AG04449 (cell line): ENCODE data around the gene STXBP3.

Experiments used
- CTCF ChIA-PET: fragments of 350-600 bp; formaldehyde crosslinking; extraction: SDS; loops from one replicate; lab custom pipeline; 2021; ENCODE audit warnings: antibody characterized with exemption; lab: Yijun Ruan, JAX
- POLR2A ChIA-PET: fragments of 400-600, 350-600 bp; formaldehyde crosslinking; extraction: SDS; loops from one replicate; lab custom pipeline; 2020; ENCODE audit warnings: antibody characterized with exemption, inconsistent platforms; lab: Yijun Ruan, JAX
- DNase-seq: peaks from one replicate; pipeline ENCODE4 v3.0.0-alpha.2; 2010; ENCODE audit warnings: low read depth, low spot score
- H3K4me3 ChIP-seq: 2 replicates; pipeline ENCODE4 v1.5.1; 2011; ENCODE audit warnings: low read depth, mild to moderate bottlenecking, control low read depth, low read length
- TF ChIP-seq, protein P1 (sequence below): IDR thresholded peaks from one replicate; pipeline ENCODE4 v1.5.1; 2011; ENCODE audit warnings: mild to moderate bottlenecking, moderate library complexity, low read length, control low read depth, inconsistent platforms; ENCODE audit not compliant: insufficient read depth; ENCODE audit errors: missing control alignments

STXBP3 gene

DNA sequence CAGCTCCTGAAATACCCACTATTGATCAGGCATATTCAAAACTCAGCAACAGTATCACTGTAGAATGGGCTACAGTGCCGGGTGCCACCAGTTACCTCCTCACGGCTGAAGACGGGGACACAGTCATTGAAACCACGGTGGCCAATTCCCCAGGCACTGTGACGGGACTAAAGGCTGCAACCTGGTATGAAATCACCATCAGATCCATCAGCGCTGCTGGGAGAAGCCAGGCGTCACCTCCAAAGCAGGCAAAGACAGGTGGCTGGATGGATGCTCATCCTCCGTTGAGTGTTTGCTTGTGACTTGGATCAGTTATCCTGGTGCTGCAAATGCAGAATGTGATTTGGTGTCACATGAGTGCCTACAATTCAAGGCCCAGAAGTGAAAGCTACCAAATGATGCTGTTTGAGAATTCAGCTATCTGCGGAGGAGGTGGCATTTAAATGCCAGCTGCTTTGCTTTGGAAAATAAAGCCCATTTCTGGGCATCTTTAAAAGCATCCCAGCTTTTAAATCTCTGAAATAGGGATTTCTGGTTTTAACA, 28.6 kb upstream of the STXBP3 start:
- ChIA-PET CTCF (no interaction called here), POLR2A (no interaction called here)
- TF ChIP-seq, protein P1, sequence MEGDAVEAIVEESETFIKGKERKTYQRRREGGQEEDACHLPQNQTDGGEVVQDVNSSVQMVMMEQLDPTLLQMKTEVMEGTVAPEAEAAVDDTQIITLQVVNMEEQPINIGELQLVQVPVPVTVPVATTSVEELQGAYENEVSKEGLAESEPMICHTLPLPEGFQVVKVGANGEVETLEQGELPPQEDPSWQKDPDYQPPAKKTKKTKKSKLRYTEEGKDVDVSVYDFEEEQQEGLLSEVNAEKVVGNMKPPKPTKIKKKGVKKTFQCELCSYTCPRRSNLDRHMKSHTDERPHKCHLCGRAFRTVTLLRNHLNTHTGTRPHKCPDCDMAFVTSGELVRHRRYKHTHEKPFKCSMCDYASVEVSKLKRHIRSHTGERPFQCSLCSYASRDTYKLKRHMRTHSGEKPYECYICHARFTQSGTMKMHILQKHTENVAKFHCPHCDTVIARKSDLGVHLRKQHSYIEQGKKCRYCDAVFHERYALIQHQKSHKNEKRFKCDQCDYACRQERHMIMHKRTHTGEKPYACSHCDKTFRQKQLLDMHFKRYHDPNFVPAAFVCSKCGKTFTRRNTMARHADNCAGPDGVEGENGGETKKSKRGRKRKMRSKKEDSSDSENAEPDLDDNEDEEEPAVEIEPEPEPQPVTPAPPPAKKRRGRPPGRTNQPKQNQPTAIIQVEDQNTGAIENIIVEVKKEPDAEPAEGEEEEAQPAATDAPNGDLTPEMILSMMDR = no peak
- H3K4me3 ChIP-seq = no peak overlapping the region
- DNase-seq = no peak

DNA sequence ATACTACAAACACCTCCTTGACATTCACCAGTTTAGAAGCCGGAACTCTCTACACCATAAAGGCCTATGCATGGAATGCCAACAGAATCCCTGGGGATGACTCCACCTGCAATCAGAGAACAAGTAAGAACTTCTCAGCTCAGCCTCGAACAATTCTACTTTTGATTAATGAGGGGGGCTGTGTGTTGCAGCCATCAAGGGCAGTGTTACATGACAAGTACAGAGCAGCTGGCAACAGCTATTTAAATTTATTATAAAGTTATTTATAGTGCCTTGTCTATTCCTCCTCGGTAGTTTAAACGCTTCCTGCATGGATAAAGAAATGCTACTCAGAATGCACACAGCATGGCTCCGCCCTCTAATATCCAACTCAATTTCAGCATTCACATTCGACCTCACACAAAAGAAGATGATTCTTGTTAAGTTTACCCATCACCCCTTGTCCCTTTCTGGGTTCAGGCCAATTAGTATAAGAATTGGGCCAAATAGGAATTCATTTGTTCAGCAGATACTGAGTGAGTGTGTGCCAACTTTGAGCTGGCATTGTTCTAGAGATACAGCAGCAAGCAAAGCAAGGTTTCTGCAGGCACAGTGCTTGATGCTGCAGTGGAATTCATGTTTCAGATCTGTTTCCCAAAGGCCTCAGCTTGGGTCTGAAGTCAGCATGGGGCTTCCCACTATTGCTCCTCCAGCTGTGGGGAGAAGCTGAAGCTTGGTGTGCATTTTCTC, 27.4 kb upstream of the STXBP3 start:
- no peak overlapping the region for H3K4me3 ChIP-seq
- DNase-seq = no peak
- CTCF ChIA-PET = interaction anchor here (1.3 to 1.4 kb wide), 2 partner anchors 18 to 26 kb away, joined by 3 to 4 read pairs; no protein-coding TSS in a partner anchor
- POLR2A ChIA-PET = no interaction called here
- TF ChIP-seq, protein P1 = no peak

DNA sequence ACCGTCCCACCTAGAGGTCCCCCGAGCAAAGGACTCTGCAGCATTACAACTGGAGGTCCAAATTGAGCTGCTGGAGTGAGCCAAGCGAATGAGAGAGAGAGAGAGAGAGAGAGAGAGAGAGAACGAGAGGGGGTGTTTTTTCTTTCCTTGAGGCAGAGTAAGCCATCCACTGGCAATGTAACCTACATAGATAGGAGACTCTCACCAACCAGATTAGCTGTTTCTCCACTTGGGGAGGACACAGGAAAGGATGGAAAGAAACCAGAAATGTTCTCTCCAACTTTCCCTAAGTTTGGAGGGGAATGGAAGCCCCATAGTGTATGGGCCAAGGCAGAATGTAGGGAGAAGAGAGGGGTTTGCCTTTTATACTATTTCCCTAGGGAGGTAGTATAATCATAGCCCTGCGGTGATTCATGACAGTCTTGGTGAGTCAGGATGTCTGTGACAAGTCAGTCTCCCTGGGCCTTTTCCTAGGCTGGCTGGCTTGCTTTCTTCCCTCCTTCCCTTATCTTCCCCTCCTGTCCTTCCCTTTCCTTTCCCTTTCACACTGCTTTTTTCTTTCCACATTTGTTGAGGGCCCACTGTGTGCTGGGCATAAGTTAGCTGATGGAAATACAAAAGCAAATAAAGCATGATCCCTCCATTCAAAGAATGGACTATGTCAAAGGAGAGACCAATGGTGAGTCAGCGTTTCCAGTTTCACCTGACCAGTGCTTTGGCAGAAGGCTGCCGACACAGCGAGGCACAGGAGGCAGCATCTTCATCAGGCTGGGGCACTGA, 26.6 kb upstream of the STXBP3 start:
- peak; percentile 61 for DNase-seq
- ChIA-PET POLR2A (no interaction called here), CTCF (interaction anchor here (1.3 to 1.4 kb wide), 2 partner anchors 17 to 26 kb away, joined by 3 to 4 read pairs; no protein-coding TSS in a partner anchor)
- H3K4me3 ChIP-seq = no peak overlapping the region
- TF ChIP-seq, protein P1 = no peak

DNA sequence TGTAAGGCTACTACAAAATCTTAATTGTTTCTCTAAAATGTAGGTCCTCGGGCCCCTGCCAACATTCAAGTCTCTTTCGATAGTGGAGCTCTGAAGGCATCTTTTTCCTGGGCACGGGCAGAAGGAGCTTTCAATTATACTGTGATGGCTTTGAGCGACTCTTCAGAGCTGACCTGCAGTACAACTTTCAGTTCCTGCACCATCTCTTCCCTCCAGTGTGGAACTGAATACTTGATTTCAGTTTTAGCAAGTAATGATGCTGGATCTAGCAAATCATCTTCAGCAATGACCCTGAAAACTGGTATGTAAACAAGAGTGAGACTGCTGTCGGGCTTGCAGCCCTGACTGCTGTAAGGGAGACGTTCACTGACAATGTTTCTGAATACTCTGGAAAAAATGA, 24.2 kb upstream of the STXBP3 start:
- no peak for DNase-seq
- TF ChIP-seq, protein P1 = no peak
- CTCF ChIA-PET = interaction anchor here (1.0 to 1.8 kb wide), 3 partner anchors 9 to 15 kb away, joined by 3 to 6 read pairs (median 3); no protein-coding TSS in a partner anchor

DNA sequence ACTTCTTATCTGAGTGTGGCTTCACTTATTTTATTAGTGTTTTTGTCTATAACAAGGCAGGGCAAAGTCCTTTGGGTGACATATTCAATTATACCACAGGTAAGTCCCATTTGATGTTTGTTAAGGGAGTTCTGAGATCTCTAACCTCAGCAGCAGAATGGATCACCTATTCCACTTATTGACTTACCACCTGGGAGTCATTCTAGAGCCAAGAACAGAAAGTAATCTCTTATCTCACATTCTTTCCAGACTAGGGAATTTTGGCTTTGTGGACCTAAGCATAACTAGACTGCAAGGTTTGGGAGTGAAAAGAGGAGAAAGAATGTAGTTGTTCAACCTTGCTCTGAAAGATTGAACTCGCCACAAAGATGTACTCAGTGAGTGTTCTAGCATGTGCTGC, 20.6 kb upstream of the STXBP3 start:
- DNase-seq = no peak
- ChIA-PET CTCF (no interaction called here), POLR2A (no interaction called here)
- no peak overlapping the region for H3K4me3 ChIP-seq
- TF ChIP-seq, protein P1 = no peak

More for the DNA sequence above, 24.2 kb upstream of the STXBP3 start:
- no peak overlapping the region for H3K4me3 ChIP-seq
- POLR2A ChIA-PET = no interaction called here
